PC-3 (cell line): ENCODE measurements around the gene FGGY. TPM values are rescaled to one million over a fixed set of nuclear protein-coding genes. Genes with fewer than 3 reads are reported as not detected.

Experiments used
- ATAC-seq: fragments of 200-7000 bp; cut with Tn5 transposase; 2 replicates; pipeline ENCODE4 v1.9.1; 2020; ENCODE audit warnings: mild to moderate bottlenecking, moderate library complexity
- BruUV-seq: library from RNA; stranded (reverse); fragments of 400-500 nt; replicated peaks from 2 replicates; lab custom pipeline; 2021; lab: Mats Ljungman, UMichigan
- CTCF ChIA-PET: fragments of 300-600 bp; sonication (Branson Sonifier 250); formaldehyde crosslinking; loops from one replicate; lab custom pipeline; 2022; ENCODE audit warnings: antibody characterized with exemption; lab: Charles Lee
- POLR2A ChIA-PET: fragments of 300-600 bp; sonication (Branson Sonifier 250); formaldehyde crosslinking; loops from one replicate; lab custom pipeline; 2022; ENCODE audit warnings: antibody characterized with exemption; ENCODE audit not compliant: unreplicated experiment; lab: Charles Lee
- DNase-seq: peaks from one replicate; pipeline ENCODE4 v3.0.0-alpha.2; 2015
- H2AFZ ChIP-seq: fragments of 300-600 bp; sonication (generic); 2 replicates; pipeline ENCODE4 v1.6.0; 2016; ENCODE audit warnings: antibody characterized with exemption, low read length
- H3F3A ChIP-seq: fragments of 300-600 bp; sonication (generic); one replicate; pipeline ENCODE4 v1.6.0; 2017; ENCODE audit warnings: antibody characterized with exemption, low read length, control low read depth, mild to moderate bottlenecking; ENCODE audit not compliant: unreplicated experiment
- H3K27ac ChIP-seq: fragments of 300-600 bp; sonication (generic); 2 replicates; pipeline ENCODE4 v1.5.1; 2016; ENCODE audit warnings: mild to moderate bottlenecking, low read length
- H3K27me3 ChIP-seq: fragments of 300-600 bp; sonication (generic); 2 replicates; pipeline ENCODE4 v1.6.1; 2016; ENCODE audit warnings: low read length, mixed read lengths
- H3K36me3 ChIP-seq: fragments of 300-600 bp; sonication (generic); 2 replicates; pipeline ENCODE4 v1.6.1; 2016; ENCODE audit warnings: low read depth, mixed run types, low read length, mixed read lengths
- H3K4me1 ChIP-seq: fragments of 300-600 bp; sonication (generic); 2 replicates; pipeline ENCODE4 v1.5.1; 2016; ENCODE audit warnings: low read length; ENCODE audit not compliant: insufficient read depth
- H3K4me2 ChIP-seq: fragments of 300-600 bp; sonication (generic); 2 replicates; pipeline ENCODE4 v1.6.0; 2016; ENCODE audit warnings: low read length
- H3K4me3 ChIP-seq: fragments of 300-600 bp; sonication (generic); 2 replicates; pipeline ENCODE4 v1.5.1; 2016; ENCODE audit warnings: mild to moderate bottlenecking, low read length, mixed read lengths
- H3K79me2 ChIP-seq: fragments of 300-600 bp; sonication (generic); 2 replicates; pipeline ENCODE4 v1.6.1; 2017; ENCODE audit warnings: low read length, mixed read lengths
- H3K9ac ChIP-seq: fragments of 300-600 bp; sonication (generic); 2 replicates; pipeline ENCODE4 v1.6.0; 2016; ENCODE audit warnings: mild to moderate bottlenecking, low read length
- H3K9me2 ChIP-seq: fragments of 300-600 bp; sonication (generic); replicated peaks from 2 replicates; pipeline ENCODE4 v1.6.1; 2016; ENCODE audit warnings: mixed run types, low read length, mixed read lengths
- H3K9me3 ChIP-seq: fragments of 300-600 bp; sonication (generic); 2 replicates; pipeline ENCODE4 v1.6.1; 2016; ENCODE audit warnings: low read length, mixed read lengths
- H4K20me1 ChIP-seq: fragments of 300-600 bp; sonication (generic); 2 replicates; pipeline ENCODE4 v1.6.1; 2016; ENCODE audit warnings: low read length, mixed read lengths
- CTCF ChIP-seq: fragments of 300-600 bp; sonication (generic); conservative IDR thresholded peaks from 2 replicates; pipeline ENCODE4 v1.5.1; 2017; ENCODE audit warnings: antibody characterized with exemption, low read depth, mild to moderate bottlenecking, low read length
- EZH2 ChIP-seq: fragments of 300-600 bp; sonication (generic); IDR thresholded peaks from one replicate; pipeline ENCODE4 v1.6.1; 2017; ENCODE audit warnings: antibody characterized with exemption, mild to moderate bottlenecking, low read length; ENCODE audit not compliant: unreplicated experiment
- EZH2phosphoT487 ChIP-seq: fragments of 300-600 bp; sonication (generic); IDR thresholded peaks from 2 replicates; pipeline ENCODE4 v1.6.1; 2018; ENCODE audit warnings: mild to moderate bottlenecking, antibody characterized with exemption, low read length, borderline replicate concordance
- intact Hi-C: fragments of 100-400 bp; cut with micrococcal nuclease; formaldehyde crosslinking; loops from 2 replicates; pipeline ENCODE4 v1.9.0; 2023
- total RNA-seq: library from RNA; depleted of rRNA; stranded (reverse); fragments of >200 nt; gene quantifications from 2 replicates; pipeline ENCODE4 v1.2.3, GENCODE V29; 2014

The FGGY gene
- total RNA-seq, 1 experiment from 2014 or later: 7.4 TPM

GRCh38 chr1:59631561-59632255, 334.8 kb downstream of the FGGY start:
- no peaks in the 10 kb centered on the region for H3K27me3 ChIP-seq
- no peak overlapping the region for H3K4me3 ChIP-seq
- no peaks in the 10 kb centered on the region for H3K9me3 ChIP-seq
- no peaks in the 10 kb centered on the region for H3K36me3 ChIP-seq
- no peaks in the 10 kb centered on the region for H3F3A ChIP-seq
- ChIA-PET CTCF (no interaction called here), POLR2A (no interaction called here)
- BruUV-seq: no TSS peak
- H4K20me1 ChIP-seq: no peaks in the 10 kb centered on the region
- H3K4me1 ChIP-seq: 0 out of 2 replicates have a peak, but pooled peaks cover 7% of the 10 kb centered on the region
- no peaks in the 10 kb centered on the region for H3K79me2 ChIP-seq
- no peak for ATAC-seq
- no peaks in the 10 kb centered on the region for H3K9me2 ChIP-seq
- no peak overlapping the region for H3K9ac ChIP-seq
- no peak overlapping the region for H2AFZ ChIP-seq
- DNase-seq: no peak
- H3K27ac ChIP-seq: no peak overlapping the region
- TF ChIP-seq CTCF (no peak), EZH2 (no peak), EZH2phosphoT487 (no peak)
- no peak overlapping the region for H3K4me2 ChIP-seq
- intact Hi-C loops: no loop called here

DNA sequence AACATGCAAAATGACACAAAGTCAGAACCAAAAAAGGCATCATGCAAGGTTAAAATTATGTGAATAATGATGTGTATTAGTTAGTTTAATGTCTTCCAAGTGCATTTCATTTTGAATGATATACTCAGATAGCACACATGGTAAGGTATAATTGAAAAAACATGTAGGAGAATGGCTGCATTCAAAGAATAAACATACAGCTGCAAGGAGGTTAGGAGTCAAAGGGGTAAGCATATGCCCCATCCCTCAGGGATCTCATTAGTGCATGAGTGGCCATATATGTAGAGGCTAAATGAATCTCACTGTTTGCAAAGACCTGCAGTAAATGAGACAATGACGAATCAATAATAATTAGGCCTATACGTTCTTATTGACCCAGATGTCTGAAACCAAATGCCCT, 338.2 kb downstream of the FGGY start:
- no peaks in the 10 kb centered on the region for H3F3A ChIP-seq
- H2AFZ ChIP-seq: no peak overlapping the region
- TF ChIP-seq EZH2phosphoT487 (no peak), CTCF (no peak), EZH2 (no peak)
- no peaks in the 10 kb centered on the region for H3K79me2 ChIP-seq
- H4K20me1 ChIP-seq: no peaks in the 10 kb centered on the region
- no peak overlapping the region for H3K4me2 ChIP-seq
- ChIA-PET POLR2A (no interaction called here), CTCF (no interaction called here)
- H3K4me1 ChIP-seq: 0 out of 2 replicates have a peak, but pooled peaks cover 7% of the 10 kb centered on the region
- no peaks in the 10 kb centered on the region for H3K27me3 ChIP-seq
- H3K9ac ChIP-seq: no peak overlapping the region
- no peak for DNase-seq
- no peaks in the 10 kb centered on the region for H3K9me3 ChIP-seq
- no peak overlapping the region for H3K4me3 ChIP-seq
- intact Hi-C loops: no loop called here
- no peaks in the 10 kb centered on the region for H3K36me3 ChIP-seq
- H3K9me2 ChIP-seq: no peaks in the 10 kb centered on the region
- no TSS peak for BruUV-seq
- H3K27ac ChIP-seq: no peak overlapping the region
- no peak for ATAC-seq

GRCh38 chr1:59638231-59638711, 341.4 kb downstream of the FGGY start:
- H3K27ac ChIP-seq: no peak overlapping the region
- intact Hi-C loops: no loop called here
- H3K9ac ChIP-seq: no peak overlapping the region
- H3K9me3 ChIP-seq: no peaks in the 10 kb centered on the region
- H3K4me2 ChIP-seq: no peak overlapping the region
- no peak overlapping the region for H3K4me3 ChIP-seq
- POLR2A ChIA-PET: no interaction called here
- H3K4me1 ChIP-seq: 0 out of 2 replicates have a peak, but pooled peaks cover 7% of the 10 kb centered on the region
- TF ChIP-seq EZH2phosphoT487: no peak
- no peak for TF ChIP-seq EZH2
- no peak for TF ChIP-seq CTCF
- no peaks in the 10 kb centered on the region for H3K36me3 ChIP-seq
- no peak for ATAC-seq
- H3F3A ChIP-seq: no peaks in the 10 kb centered on the region
- no peaks in the 10 kb centered on the region for H3K79me2 ChIP-seq
- no peak overlapping the region for H2AFZ ChIP-seq
- H3K9me2 ChIP-seq: no peaks in the 10 kb centered on the region
- CTCF ChIA-PET: no interaction called here
- no peaks in the 10 kb centered on the region for H4K20me1 ChIP-seq
- DNase-seq: no peak
- BruUV-seq: no TSS peak
- H3K27me3 ChIP-seq: no peaks in the 10 kb centered on the region
